H9 (cell line): ENCODE data around the gene GBP6. TPM values are rescaled to one million over a fixed set of nuclear protein-coding genes. Genes with fewer than 3 reads are reported as not detected.

ENCODE experiments used
- DNase-seq: peaks from one replicate; pipeline ENCODE4 v3.0.0-alpha.2; 2017
- H2AFZ ChIP-seq: one replicate; pipeline ENCODE4 v1.6.1; 2013; ENCODE audit warnings: mild to moderate bottlenecking, low read length, control low read depth, moderate library complexity
- H2AK5ac ChIP-seq: 2 replicates; pipeline ENCODE4 v1.6.1; 2013; ENCODE audit warnings: low read length, control low read depth, mixed read lengths; ENCODE audit not compliant: insufficient read length
- H2BK120ac ChIP-seq: one replicate; pipeline ENCODE4 v1.6.1; 2013; ENCODE audit warnings: low read depth, mild to moderate bottlenecking, low read length, control low read depth, inconsistent platforms; ENCODE audit not compliant: poor library complexity, severe bottlenecking
- H2BK12ac ChIP-seq: 2 replicates; pipeline ENCODE4 v1.6.1; 2013; ENCODE audit warnings: low read length, control low read depth, mixed read lengths, low read depth; ENCODE audit not compliant: insufficient read length
- H2BK15ac ChIP-seq: 2 replicates; pipeline ENCODE4 v1.6.1; 2013; ENCODE audit warnings: low read depth, low read length, control low read depth
- H2BK20ac ChIP-seq: one replicate; pipeline ENCODE4 v1.6.1; 2013; ENCODE audit warnings: low read depth, mild to moderate bottlenecking, low read length, control low read depth, inconsistent platforms; ENCODE audit not compliant: poor library complexity, severe bottlenecking
- H2BK5ac ChIP-seq: 2 replicates; pipeline ENCODE4 v1.6.1; 2013; ENCODE audit warnings: low read length, control low read depth, mixed read lengths; ENCODE audit not compliant: insufficient read length
- H3K14ac ChIP-seq: 2 replicates; pipeline ENCODE4 v1.6.1; 2013; ENCODE audit warnings: low read length, control low read depth; ENCODE audit not compliant: insufficient read depth
- H3K18ac ChIP-seq: 2 replicates; pipeline ENCODE4 v1.6.1; 2013; ENCODE audit warnings: low read depth, mild to moderate bottlenecking, mixed read lengths, low read length, control low read depth; ENCODE audit not compliant: insufficient read length
- H3K23ac ChIP-seq: 2 replicates; pipeline ENCODE4 v1.6.1; 2013; ENCODE audit warnings: low read length, control low read depth, mixed read lengths, low read depth; ENCODE audit not compliant: insufficient read length
- H3K23me2 ChIP-seq: 2 replicates; pipeline ENCODE4 v1.6.1; 2013; ENCODE audit warnings: low read depth, mild to moderate bottlenecking, mixed read lengths, low read length, control low read depth; ENCODE audit not compliant: insufficient read length, poor library complexity, severe bottlenecking
- H3K27ac ChIP-seq: 2 replicates; pipeline ENCODE4 v1.5.1; 2013; ENCODE audit warnings: low read length, control low read depth, mixed read lengths, low read depth; ENCODE audit not compliant: insufficient read length
- H3K27me3 ChIP-seq: 2 replicates; pipeline ENCODE4 v1.6.1; 2013; ENCODE audit warnings: low read length, control low read depth, inconsistent platforms; ENCODE audit not compliant: insufficient read depth
- H3K4ac ChIP-seq: 2 replicates; pipeline ENCODE4 v1.6.1; 2013; ENCODE audit warnings: low read depth, mild to moderate bottlenecking, control low read depth, inconsistent platforms, low read length, moderate library complexity
- H3K4me1 ChIP-seq: 2 replicates; pipeline ENCODE4 v1.6.1; 2013; ENCODE audit warnings: low read length, control low read depth, inconsistent platforms; ENCODE audit not compliant: insufficient read depth
- H3K4me2 ChIP-seq: 2 replicates; pipeline ENCODE4 v1.6.1; 2013; ENCODE audit warnings: low read length, control low read depth, mixed read lengths; ENCODE audit not compliant: insufficient read length, insufficient read depth
- H3K56ac ChIP-seq: 2 replicates; pipeline ENCODE4 v1.6.1; 2013; ENCODE audit warnings: low read depth, mild to moderate bottlenecking, mixed read lengths, low read length, control low read depth; ENCODE audit not compliant: insufficient read length
- H3K79me1 ChIP-seq: 2 replicates; pipeline ENCODE4 v1.6.1; 2013; ENCODE audit warnings: low read depth, mild to moderate bottlenecking, moderate library complexity, low read length, control low read depth, inconsistent platforms; ENCODE audit not compliant: insufficient read depth, poor library complexity, severe bottlenecking
- H3K79me2 ChIP-seq: 2 replicates; pipeline ENCODE4 v1.6.1; 2013; ENCODE audit warnings: low read length, control low read depth, inconsistent platforms; ENCODE audit not compliant: insufficient read depth
- H3K9ac ChIP-seq: 2 replicates; pipeline ENCODE4 v1.6.1; 2013; ENCODE audit warnings: low read length, control low read depth, mixed read lengths; ENCODE audit not compliant: insufficient read length; ENCODE audit errors: extremely low read depth
- H3K9me3 ChIP-seq: one replicate; pipeline ENCODE4 v1.6.1; 2013; ENCODE audit warnings: low read depth, low read length, inconsistent platforms; ENCODE audit not compliant: control insufficient read depth
- H3T11ph ChIP-seq: one replicate; pipeline ENCODE4 v1.6.1; 2013; ENCODE audit warnings: mild to moderate bottlenecking, low read length, control low read depth, inconsistent platforms
- H4K20me1 ChIP-seq: one replicate; pipeline ENCODE4 v1.6.1; 2013; ENCODE audit not compliant: control insufficient read depth, insufficient read length, insufficient read depth
- H4K5ac ChIP-seq: 2 replicates; pipeline ENCODE4 v1.6.1; 2013; ENCODE audit warnings: low read depth, mild to moderate bottlenecking, mixed read lengths, low read length, control low read depth; ENCODE audit not compliant: insufficient read length
- H4K8ac ChIP-seq: replicated peaks from 2 replicates; pipeline ENCODE4 v1.6.1; 2013; ENCODE audit warnings: low read length, control low read depth, mixed read lengths, low read depth; ENCODE audit not compliant: insufficient read length
- H4K91ac ChIP-seq: 2 replicates; pipeline ENCODE4 v1.6.1; 2013; ENCODE audit warnings: low read depth, mild to moderate bottlenecking, moderate library complexity, mixed read lengths, low read length, control low read depth; ENCODE audit not compliant: insufficient read length
- H3K27ac Mint-ChIP-seq, 3 experiments: 2 replicates in 2 of 3; 3 replicates in 1 of 3; pipeline ENCODE4 v1.8.0; 2020 to 2021; ENCODE audit warnings: mixed read lengths in 3 of 3, mild to moderate bottlenecking in 1 of 3, moderate library complexity in 1 of 3
- H3K27me3 Mint-ChIP-seq: 2 replicates; pipeline ENCODE4 v1.8.0; 2021; ENCODE audit warnings: low read depth, mild to moderate bottlenecking, moderate library complexity, mixed read lengths
- H3K36me3 Mint-ChIP-seq, 3 experiments: 2 replicates in 2 of 3; 3 replicates in 1 of 3; pipeline ENCODE4 v1.8.0; 2020 to 2021; ENCODE audit warnings: low read depth in 3 of 3, mixed read lengths in 3 of 3; ENCODE audit not compliant: insufficient read depth in 1 of 3
- H3K4me1 Mint-ChIP-seq, 2 experiments: 2 replicates each; pipeline ENCODE4 v1.8.0; 2020; ENCODE audit warnings: mixed read lengths in 2 of 2
- H3K4me3 Mint-ChIP-seq, 2 experiments: 2 replicates in 1 of 2; 3 replicates in 1 of 2; pipeline ENCODE4 v1.8.0; 2020 to 2021; ENCODE audit warnings: mild to moderate bottlenecking in 2 of 2, mixed read lengths in 2 of 2, moderate library complexity in 1 of 2
- H3K9me3 Mint-ChIP-seq, 2 experiments: 2 replicates in 1 of 2; 3 replicates in 1 of 2; pipeline ENCODE4 v1.8.0; 2020; ENCODE audit warnings: mild to moderate bottlenecking in 2 of 2, mixed read lengths in 2 of 2, moderate library complexity in 1 of 2
- CTCF ChIP-seq: fragments of 200-600 bp; sonication (generic); conservative IDR thresholded peaks from 3 replicates; pipeline ENCODE4 v1.8.0; 2021; ENCODE audit warnings: antibody characterized with exemption, mild to moderate bottlenecking
- WGBS: extraction: QIAGEN DNeasy Blood & Tissue Kit; methylation state at CpG from one replicate; pipeline ENCODE4 v1.1.7; 2013; ENCODE audit warnings: missing lambda C conversion rate, low lambda C conversion rate, mixed read lengths; ENCODE audit not compliant: insufficient read length; ENCODE audit errors: extremely low coverage; 5-methylcytosine and 5-hydroxymethylcytosine counted together
- total RNA-seq: library from RNA; stranded (reverse); gene quantifications from 2 replicates; pipeline ENCODE4 v1.2.1, GENCODE V29; 2021

The GBP6 gene
- total RNA-seq, 1 experiment from 2014 or later, result not detected

GRCh38 chr1:89383185-89383584 is 19.3 kb downstream of the GBP6 start:
- TF ChIP-seq CTCF, result no peak
- Histone ChIP-seq H2BK5ac (no peak overlapping the region), H3K4ac (no peak overlapping the region), H3K79me1 (no peaks in the 10 kb centered on the region), H3K23ac (no peak overlapping the region), H3K9me3 (no peaks in the 10 kb centered on the region), H2AFZ (no peak overlapping the region), H4K20me1 (no peaks in the 10 kb centered on the region), H3K56ac (no peak overlapping the region), H4K8ac (no peak overlapping the region), H3K18ac (no peak overlapping the region), H3K4me2 (no peak overlapping the region), H2AK5ac (no peak overlapping the region), H3K4me1 (no peaks in the 10 kb centered on the region; the same call in 1 of the 2 replicates), H2BK12ac (no peak overlapping the region), H3K9ac (no peak overlapping the region), H3K27ac (no peak overlapping the region), H3K27me3 (no peaks in the 10 kb centered on the region), H3K23me2 (no peaks in the 10 kb centered on the region), H3T11ph (no peak overlapping the region), H2BK120ac (no peak overlapping the region), H3K14ac (no peak overlapping the region), H3K79me2 (no peaks in the 10 kb centered on the region), H2BK20ac (no peak overlapping the region), H4K91ac (no peak overlapping the region), H4K5ac (no peak overlapping the region), H2BK15ac (no peak overlapping the region)
- Mint-ChIP-seq H3K4me1 (peaks cover 0 to 3% of the 10 kb centered on the region in 2 experiments; a peak in 1 of 4 replicates), H3K27me3 (no peaks in the 10 kb centered on the region), H3K9me3 (no peaks in the 10 kb centered on the region), H3K4me3 (no peak overlapping the region), H3K27ac (no peak overlapping the region), H3K36me3 (no peaks in the 10 kb centered on the region)
- no peak for DNase-seq
- no CpG with 5 or more reads among the region's 3 CpGs for WGBS
